ENCODE measurements around the gene ARHGAP6.

ARHGAP6 gene

GRCh38 chrX:11445540-11445939, 220.2 kb downstream of the ARHGAP6 start:
- no peak for TF ChIP-seq EGR1 (IDR thresholded peaks at IDR 0.05)
- TF ChIP-seq CEBPB (IDR thresholded peaks at IDR 0.05) = no peak
- no peak for TF ChIP-seq TCF12 (IDR thresholded peaks at IDR 0.05; ENCODE audit: low read depth)
- TF ChIP-seq CREB1 (IDR thresholded peaks at IDR 0.05; ENCODE audit: low read depth) = no peak
- TF ChIP-seq MAX (IDR thresholded peaks at IDR 0.05) = no peak
- no peak for TF ChIP-seq EP300 (IDR thresholded peaks at IDR 0.05; ENCODE audit: borderline replicate concordance)
- TF ChIP-seq NFIC (IDR thresholded peaks at IDR 0.05) = no peak
- no peak for TF ChIP-seq REST (IDR thresholded peaks at IDR 0.05; ENCODE audit: low read depth)
- TF ChIP-seq TEAD4 (IDR thresholded peaks at IDR 0.05) = no peak
- TF ChIP-seq RAD21 (IDR thresholded peaks at IDR 0.05; ENCODE audit: low read depth) = no peak
- no peak for TF ChIP-seq TAF1 (IDR thresholded peaks at IDR 0.05; ENCODE audit: low read depth)
- TF ChIP-seq USF1 (IDR thresholded peaks at IDR 0.05) = no peak
- no peak for TF ChIP-seq YY1 (IDR thresholded peaks at IDR 0.05; ENCODE audit: low read depth)
- TF ChIP-seq FOXM1 (IDR thresholded peaks at IDR 0.05; ENCODE audit: borderline replicate concordance, low read depth) = no peak
- TF ChIP-seq ZBTB7A (IDR thresholded peaks at IDR 0.05; ENCODE audit: low read depth) = no peak

- no peak for TF ChIP-seq RAD21 (IDR thresholded peaks at IDR 0.05; ENCODE audit: low read depth)
- no peak for TF ChIP-seq USF1 (IDR thresholded peaks at IDR 0.05)
- TF ChIP-seq YY1 (IDR thresholded peaks at IDR 0.05; ENCODE audit: low read depth) = no peak
Observed at GRCh38 chrX:11444052-11444451, 221.7 kb downstream of the ARHGAP6 start.

- TF ChIP-seq CREB1 (IDR thresholded peaks at IDR 0.05; ENCODE audit: low read depth) = no peak
- TF ChIP-seq EP300 (IDR thresholded peaks at IDR 0.05; ENCODE audit: borderline replicate concordance) = no peak
- TF ChIP-seq EGR1 (IDR thresholded peaks at IDR 0.05) = no peak
Observed at GRCh38 chrX:11439846-11440245, 225.9 kb downstream of the ARHGAP6 start.

GRCh38 chrX:11438767-11439166, 227.0 kb downstream of the ARHGAP6 start:
- TF ChIP-seq EGR1 (IDR thresholded peaks at IDR 0.05) (no peak), TCF12 (IDR thresholded peaks at IDR 0.05; ENCODE audit: low read depth) (no peak), EP300 (IDR thresholded peaks at IDR 0.05; ENCODE audit: borderline replicate concordance) (no peak), CREB1 (IDR thresholded peaks at IDR 0.05; ENCODE audit: low read depth) (no peak), CEBPB (IDR thresholded peaks at IDR 0.05) (no peak), MAX (IDR thresholded peaks at IDR 0.05) (no peak)

- TF ChIP-seq YY1 (IDR thresholded peaks at IDR 0.05; ENCODE audit: low read depth) (no peak), TEAD4 (IDR thresholded peaks at IDR 0.05) (no peak), REST (IDR thresholded peaks at IDR 0.05; ENCODE audit: low read depth) (no peak), ZBTB7A (IDR thresholded peaks at IDR 0.05; ENCODE audit: low read depth) (no peak), CEBPB (IDR thresholded peaks at IDR 0.05) (no peak), CREB1 (IDR thresholded peaks at IDR 0.05; ENCODE audit: low read depth) (no peak), FOXM1 (IDR thresholded peaks at IDR 0.05; ENCODE audit: borderline replicate concordance, low read depth) (no peak), NFIC (IDR thresholded peaks at IDR 0.05) (no peak), TAF1 (IDR thresholded peaks at IDR 0.05; ENCODE audit: low read depth) (no peak), MAX (IDR thresholded peaks at IDR 0.05) (no peak), TCF12 (IDR thresholded peaks at IDR 0.05; ENCODE audit: low read depth) (no peak)
Observed at GRCh38 chrX:11438380-11438723, 227.4 kb downstream of the ARHGAP6 start.

GRCh38 chrX:11437642-11438379, 227.9 kb downstream of the ARHGAP6 start:
- TF ChIP-seq REST (IDR thresholded peaks at IDR 0.05; ENCODE audit: low read depth) = no peak
- TF ChIP-seq TCF12 (IDR thresholded peaks at IDR 0.05; ENCODE audit: low read depth) = no peak
- TF ChIP-seq YY1 (IDR thresholded peaks at IDR 0.05; ENCODE audit: low read depth) = no peak
- no peak for TF ChIP-seq EP300 (IDR thresholded peaks at IDR 0.05; ENCODE audit: borderline replicate concordance)
- no peak for TF ChIP-seq EGR1 (IDR thresholded peaks at IDR 0.05)
- no peak for TF ChIP-seq TAF1 (IDR thresholded peaks at IDR 0.05; ENCODE audit: low read depth)
- TF ChIP-seq RAD21 (IDR thresholded peaks at IDR 0.05; ENCODE audit: low read depth) = no peak
- no peak for TF ChIP-seq ZBTB7A (IDR thresholded peaks at IDR 0.05; ENCODE audit: low read depth)
- no peak for TF ChIP-seq TEAD4 (IDR thresholded peaks at IDR 0.05)
- TF ChIP-seq CREB1 (IDR thresholded peaks at IDR 0.05; ENCODE audit: low read depth) = no peak
- TF ChIP-seq CEBPB (IDR thresholded peaks at IDR 0.05) = no peak
- no peak for TF ChIP-seq NFIC (IDR thresholded peaks at IDR 0.05)
- no peak for TF ChIP-seq FOXM1 (IDR thresholded peaks at IDR 0.05; ENCODE audit: borderline replicate concordance, low read depth)
- no peak for TF ChIP-seq MAX (IDR thresholded peaks at IDR 0.05)
- TF ChIP-seq USF1 (IDR thresholded peaks at IDR 0.05) = no peak
